ENCODE data around the gene SYT12. TPM values are rescaled to one million over a fixed set of nuclear protein-coding genes. Genes with fewer than 3 reads are reported as not detected.

SYT12 gene
- total RNA-seq, 4 donors from 2014 or later: 0.13 TPM; not detected in 3

Other genes with a start within 250 kb of the SYT12 start
- gene RCE1, start 179.7 kb upstream of the SYT12 start, total RNA-seq: 10 to 100 TPM in 3 of 4 donors, 1 to 10 TPM in 1; 8.7 to 18.2 (median 13.0) TPM
- gene LRFN4, start 166.1 kb upstream of the SYT12 start, total RNA-seq: 10 to 100 TPM in 2 of 4 donors, 1 to 10 TPM in 2; 8.7 to 21.9 (median 13.1) TPM
- 1 to 10 TPM; 2.1 to 5.5 (median 5.1) TPM for gene PC, start 64.8 kb upstream of the SYT12 start, total RNA-seq
- not detected for gene C11orf86, start 47.8 kb upstream of the SYT12 start, total RNA-seq
- gene RHOD, start 33.7 kb downstream of the SYT12 start, total RNA-seq: 10 to 100 TPM; 14.4 to 34.7 (median 20.4) TPM
- gene KDM2A, start 96.1 kb downstream of the SYT12 start, total RNA-seq: 10 to 100 TPM; 44.9 to 69.5 (median 51.4) TPM
- gene GRK2, start 243.3 kb downstream of the SYT12 start, total RNA-seq: 10 to 100 TPM; 46.9 to 68.8 (median 59.5) TPM